Adipocyte (in vitro differentiated cells): ENCODE results near the gene SLC18A2.

Source experiments
- DNase-seq: peaks from one replicate; pipeline ENCODE4 v3.0.0-alpha.2; 2015; ENCODE audit warnings: low read depth
- H3K27me3 ChIP-seq: replicated peaks from 2 replicates; pipeline ENCODE4 v1.7.0; 2013; ENCODE audit warnings: mild to moderate bottlenecking, low read length, moderate library complexity; ENCODE audit not compliant: control insufficient read depth, insufficient read depth
- H3K36me3 ChIP-seq: 2 replicates; pipeline ENCODE4 v1.7.0; 2013; ENCODE audit warnings: low read length, mild to moderate bottlenecking, moderate library complexity; ENCODE audit not compliant: control insufficient read depth, insufficient read depth, severe bottlenecking
- H3K4me1 ChIP-seq: 2 replicates; pipeline ENCODE4 v1.7.0; 2013; ENCODE audit warnings: mild to moderate bottlenecking, low read length, moderate library complexity; ENCODE audit not compliant: control insufficient read depth, insufficient read depth
- H3K4me3 ChIP-seq: 2 replicates; pipeline ENCODE4 v1.7.0; 2013; ENCODE audit warnings: mild to moderate bottlenecking, low read length, moderate library complexity
- H3K9ac ChIP-seq: 2 replicates; pipeline ENCODE4 v1.7.0; 2013; ENCODE audit warnings: mild to moderate bottlenecking, low read length, moderate library complexity
- H3K9me3 ChIP-seq: 2 replicates; pipeline ENCODE4 v1.7.0; 2013; ENCODE audit warnings: mild to moderate bottlenecking, low read length, moderate library complexity; ENCODE audit not compliant: control insufficient read depth

The SLC18A2 gene

GRCh38 chr10:117240621-117241529, at the start of gene SLC18A2:
Gene SLC18A2 (plus strand): TSS chr10:117241114. CDS start chr10:117241694, 580 bp downstream.
- H3K36me3 ChIP-seq, result no peaks in the 10 kb centered on the region
- H3K9me3 ChIP-seq, result no peaks in the 10 kb centered on the region
- H3K4me3 ChIP-seq, result no peak within 1 kb of the TSS
- H3K4me1 ChIP-seq, result no peaks in the 10 kb centered on the region
- H3K9ac ChIP-seq, result no peak within 1 kb of the TSS
- H3K27me3 ChIP-seq, result peaks cover 53% of the 10 kb centered on the region
- no peak for DNase-seq

- no peaks in the 10 kb centered on the region for H3K9me3 ChIP-seq
- H3K4me1 ChIP-seq, result no peaks in the 10 kb centered on the region
- no peak for DNase-seq
- H3K36me3 ChIP-seq, result no peaks in the 10 kb centered on the region
- no peak within 1 kb of the TSS for H3K4me3 ChIP-seq
- no peak within 1 kb of the TSS for H3K9ac ChIP-seq
- peaks cover 42% of the 10 kb centered on the region for H3K27me3 ChIP-seq
Measured at GRCh38 chr10:117197189-117197588, 43.7 kb upstream of the SLC18A2 start, which contains the start of gene KCNK18. Gene KCNK18 (plus strand): TSS chr10:117197489. CDS start chr10:117197489, 0 bp downstream.

GRCh38 chr10:117198088-117198487, 42.8 kb upstream of the SLC18A2 start:
- Histone ChIP-seq H3K9ac (no peak overlapping the region), H3K27me3 (peaks cover 42% of the 10 kb centered on the region), H3K4me1 (no peaks in the 10 kb centered on the region), H3K36me3 (no peaks in the 10 kb centered on the region), H3K9me3 (no peaks in the 10 kb centered on the region), H3K4me3 (no peak overlapping the region)
- DNase-seq, result no peak

GRCh38 chr10:117201826-117202225, 39.1 kb upstream of the SLC18A2 start:
- Histone ChIP-seq H3K9me3 (no peaks in the 10 kb centered on the region), H3K27me3 (peaks cover 31% of the 10 kb centered on the region), H3K36me3 (no peaks in the 10 kb centered on the region), H3K4me1 (no peaks in the 10 kb centered on the region), H3K4me3 (no peak overlapping the region), H3K9ac (no peak overlapping the region)
- no peak for DNase-seq

GRCh38 chr10:117204316-117204715, 36.6 kb upstream of the SLC18A2 start:
- no peak overlapping the region for H3K9ac ChIP-seq
- no peak for DNase-seq
- peaks cover 38% of the 10 kb centered on the region for H3K27me3 ChIP-seq
- no peaks in the 10 kb centered on the region for H3K9me3 ChIP-seq
- no peak overlapping the region for H3K4me3 ChIP-seq
- H3K36me3 ChIP-seq, result no peaks in the 10 kb centered on the region
- no peaks in the 10 kb centered on the region for H3K4me1 ChIP-seq

GRCh38 chr10:117212176-117212575, 28.7 kb upstream of the SLC18A2 start:
- Histone ChIP-seq H3K9ac (no peak overlapping the region), H3K27me3 (peaks cover 50% of the 10 kb centered on the region), H3K4me1 (peaks cover 9% of the 10 kb centered on the region), H3K36me3 (no peaks in the 10 kb centered on the region), H3K4me3 (no peak overlapping the region), H3K9me3 (peaks cover 26% of the 10 kb centered on the region)
- DNase-seq, result no peak

GRCh38 chr10:117214401-117214800, 26.5 kb upstream of the SLC18A2 start:
- Histone ChIP-seq H3K4me3 (no peak overlapping the region), H3K27me3 (peaks cover 52% of the 10 kb centered on the region), H3K36me3 (no peaks in the 10 kb centered on the region), H3K4me1 (peaks cover 12% of the 10 kb centered on the region), H3K9ac (no peak overlapping the region), H3K9me3 (peaks cover 26% of the 10 kb centered on the region)
- DNase-seq, result no peak

- no peak for DNase-seq
- Histone ChIP-seq H3K9ac (no peak overlapping the region), H3K4me3 (no peak overlapping the region), H3K27me3 (peaks cover 54% of the 10 kb centered on the region), H3K36me3 (no peaks in the 10 kb centered on the region), H3K9me3 (peaks cover 26% of the 10 kb centered on the region), H3K4me1 (peaks cover 12% of the 10 kb centered on the region)
Measured at GRCh38 chr10:117215079-117215478, 25.8 kb upstream of the SLC18A2 start.

GRCh38 chr10:117216028-117216427, 24.9 kb upstream of the SLC18A2 start:
- Histone ChIP-seq H3K27me3 (peaks cover 58% of the 10 kb centered on the region), H3K4me3 (peak overlapping the region; percentile 80)

GRCh38 chr10:117216611-117217195, 24.2 kb upstream of the SLC18A2 start:
- DNase-seq, result peak; percentile 85
- H3K27me3 ChIP-seq, result peaks cover 65% of the 10 kb centered on the region
- H3K4me1 ChIP-seq, result peaks cover 12% of the 10 kb centered on the region
- H3K4me3 ChIP-seq, result peak overlapping the region; percentile 80
- H3K36me3 ChIP-seq, result no peaks in the 10 kb centered on the region
- H3K9ac ChIP-seq, result peak overlapping the region; percentile 71
- H3K9me3 ChIP-seq, result peaks cover 16% of the 10 kb centered on the region

More at GRCh38 chr10:117216028-117216427, 24.9 kb upstream of the SLC18A2 start:
- Histone ChIP-seq H3K36me3 (no peaks in the 10 kb centered on the region), H3K9me3 (peaks cover 23% of the 10 kb centered on the region), H3K9ac (peak overlapping the region; percentile 71), H3K4me1 (peaks cover 12% of the 10 kb centered on the region)
- no peak for DNase-seq

- DNase-seq, result no peak
Measured at GRCh38 chr10:117217196-117217761, 23.6 kb upstream of the SLC18A2 start.

More at GRCh38 chr10:117217196-117217761, 23.6 kb upstream of the SLC18A2 start:
- peaks cover 70% of the 10 kb centered on the region for H3K27me3 ChIP-seq
- peaks cover 10% of the 10 kb centered on the region for H3K9me3 ChIP-seq
- H3K9ac ChIP-seq, result peak overlapping the region; percentile 71
- no peaks in the 10 kb centered on the region for H3K36me3 ChIP-seq
- peaks cover 12% of the 10 kb centered on the region for H3K4me1 ChIP-seq
- peak overlapping the region; percentile 80 for H3K4me3 ChIP-seq
